GM12878 (cell line): ENCODE data around the gene SMPD1. TPM values are rescaled to one million over a fixed set of nuclear protein-coding genes. Genes with fewer than 3 reads are reported as not detected.

Source experiments
- ATAC-seq: fragments of 200-7000 bp; cut with Tn5 transposase; 3 replicates; pipeline ENCODE4 v1.9.1; 2020; ENCODE audit warnings: mild to moderate bottlenecking, moderate library complexity
- BruUV-seq: library from RNA; stranded (reverse); fragments of 400-500 nt; replicated peaks from 2 replicates; lab custom pipeline; 2021; lab: Mats Ljungman, UMichigan
- CTCF ChIA-PET: fragments of 300-600 bp; sonication (Branson Sonifier 250); formaldehyde crosslinking; extraction: SDS; loops from one replicate; lab custom pipeline; 2021; ENCODE audit warnings: inconsistent platforms; lab: Yijun Ruan, JAX
- POLR2A ChIA-PET: fragments of 350-600 bp; formaldehyde crosslinking; extraction: SDS; loops from one replicate; lab custom pipeline; 2021; ENCODE audit warnings: inconsistent platforms; lab: Charles Lee
- RAD21 ChIA-PET: fragments of 300-600 bp; sonication (Branson Sonifier 250); formaldehyde crosslinking; loops from one replicate; lab custom pipeline; 2023; ENCODE audit warnings: antibody characterized with exemption; ENCODE audit not compliant: unreplicated experiment; lab: Charles Lee
- SMC1A ChIA-PET: fragments of 300-600 bp; sonication (Branson Sonifier 250); formaldehyde crosslinking; loops from one replicate; lab custom pipeline; 2023; ENCODE audit not compliant: unreplicated experiment, uncharacterized antibody; lab: Charles Lee
- DNase-seq: peaks from one replicate; pipeline ENCODE4 v3.0.0-alpha.2; 2011; ENCODE audit warnings: low read depth, low spot score
- FAIRE-seq: peaks from 3 replicates; lab custom pipeline; 2011; peaks lifted over from hg19 to GRCh38; lab: Jason Lieb, UNC
- H2AFZ ChIP-seq: 2 replicates; pipeline ENCODE4 v1.6.0; 2011; ENCODE audit warnings: low read depth, low read length, control low read depth; ENCODE audit not compliant: control insufficient read depth
- H3K27ac ChIP-seq: 2 replicates; pipeline ENCODE4 v1.5.1; 2011; ENCODE audit warnings: control low read depth; ENCODE audit not compliant: control insufficient read depth, insufficient read depth
- H3K27me3 ChIP-seq, 2 experiments: replicated peaks in 1 of 2; 2 replicates each; pipeline versions ENCODE4 v1.6.0 to v1.6.1; 2011; ENCODE audit warnings: low read length in 1 of 2; ENCODE audit not compliant: control insufficient read depth in 2 of 2, insufficient read depth in 2 of 2
- H3K36me3 ChIP-seq, 2 experiments: 2 replicates each; pipeline ENCODE4 v1.5.1; 2011; ENCODE audit warnings: low read length in 1 of 2; ENCODE audit not compliant: control insufficient read depth in 2 of 2, insufficient read depth in 2 of 2
- H3K4me1 ChIP-seq: 2 replicates; pipeline ENCODE4 v1.6.1; 2011; ENCODE audit warnings: mild to moderate bottlenecking, low read length, moderate library complexity, mixed read lengths; ENCODE audit not compliant: control insufficient read depth, insufficient read depth
- H3K4me2 ChIP-seq: 2 replicates; pipeline ENCODE4 v1.6.0; 2011; ENCODE audit warnings: control low read depth; ENCODE audit not compliant: control insufficient read depth, insufficient read depth
- H3K4me3 ChIP-seq: fragments of 200-600 bp; sonication (generic); 2 replicates; pipeline ENCODE4 v1.5.1; 2016
- H3K79me2 ChIP-seq: 2 replicates; pipeline ENCODE4 v1.6.0; 2011; ENCODE audit warnings: low read length; ENCODE audit not compliant: control insufficient read depth, insufficient read depth
- H3K9ac ChIP-seq: 2 replicates; pipeline ENCODE4 v1.8.0; 2011; ENCODE audit warnings: low read length, control low read depth, mixed read lengths; ENCODE audit not compliant: control insufficient read depth, insufficient read depth
- H3K9me3 ChIP-seq: replicated peaks from 3 replicates; pipeline ENCODE4 v1.5.1; 2011; ENCODE audit warnings: mild to moderate bottlenecking, low read length; ENCODE audit not compliant: control insufficient read depth, insufficient read depth
- H4K20me1 ChIP-seq: 2 replicates; pipeline ENCODE4 v1.6.0; 2011; ENCODE audit not compliant: control insufficient read depth, insufficient read depth
- HDAC2 ChIP-seq: fragments of 200-600 bp; sonication (generic); IDR thresholded peaks from 2 replicates; pipeline ENCODE4 v1.6.1; 2017
- JUNB ChIP-seq: IDR thresholded peaks from 2 replicates; pipeline ENCODE4 v1.6.1; 2016; ENCODE audit warnings: antibody characterized with exemption, mild to moderate bottlenecking
- NFYB ChIP-seq: IDR thresholded peaks from 2 replicates; pipeline ENCODE4 v1.6.1; 2011; ENCODE audit warnings: low read depth, mild to moderate bottlenecking, low read length, improper control_type of control experiment, moderate library complexity; ENCODE audit not compliant: insufficient read depth
- REST ChIP-seq: IDR thresholded peaks from 2 replicates; pipeline ENCODE4 v1.6.1; 2012; ENCODE audit warnings: mild to moderate bottlenecking, low read depth, low read length
- WGBS: methylation state at CpG from one replicate; pipeline ENCODE4 v1.1.6; 2016; ENCODE audit warnings: low lambda C conversion rate; ENCODE audit not compliant: insufficient replicate concordance, insufficient coverage; ENCODE audit errors: missing lambda C conversion rate; 5-methylcytosine and 5-hydroxymethylcytosine counted together
- in situ Hi-C: fragments of 300-500 bp; cut with MboI; formaldehyde crosslinking; loops from 9 replicates; pipeline ENCODE4 v1.14.3; 2018; ENCODE audit warnings: mixed read lengths
- intact Hi-C: fragments of 100-400 bp; cut with micrococcal nuclease; formaldehyde crosslinking; loops from one replicate; pipeline ENCODE4 v1.14.2; 2022; ENCODE audit not compliant: unreplicated experiment
- polyA plus RNA-seq, 11 experiments: library from polyadenylated mRNA; depleted of rRNA in 4 of 11; unstranded in 6 of 11; stranded (reverse) in 5 of 11; fragments of >200 nt; fragmentation: Nextera tagmentation in 4 of 11; fragmentation: Illumina TruSeq in 1 of 11; extraction: Ambion mirVana in 4 of 11; extraction: Trizol in 1 of 11; gene quantifications; 1 replicate in 1 of 11; 2 replicates in 10 of 11; pipeline versions ENCODE4 v1.2.1 to v1.2.3, GENCODE V29; 2011 to 2016; ENCODE audit warnings: inconsistent platforms in 2 of 11, missing spikeins in 2 of 11, low read depth in 1 of 11
- total RNA-seq, 4 experiments: library from RNA; depleted of rRNA in 3 of 4; stranded (reverse); fragments of >200 nt in 3 of 4; fragmentation: Illumina TruSeq in 1 of 4; extraction: Trizol in 1 of 4; gene quantifications; 2 replicates each; pipeline versions ENCODE4 v1.2.1 to v1.2.3, GENCODE V29; 2013 to 2021
- TF ChIP-seq, protein P1 (sequence below): fragments of 450-650 bp; IDR thresholded peaks from 2 replicates; pipeline ENCODE4 v1.6.1; 2018; ENCODE audit warnings: mild to moderate bottlenecking, low read depth, moderate library complexity; ENCODE audit not compliant: partially characterized antibody

The SMPD1 gene
- total and polyA plus RNA-seq, 10 of the 15 experiments (the other 5 are each of a cell fraction or from before 2014, with no cell fraction given), result 1.4 to 13.7 (median 6.2) TPM

DNA sequence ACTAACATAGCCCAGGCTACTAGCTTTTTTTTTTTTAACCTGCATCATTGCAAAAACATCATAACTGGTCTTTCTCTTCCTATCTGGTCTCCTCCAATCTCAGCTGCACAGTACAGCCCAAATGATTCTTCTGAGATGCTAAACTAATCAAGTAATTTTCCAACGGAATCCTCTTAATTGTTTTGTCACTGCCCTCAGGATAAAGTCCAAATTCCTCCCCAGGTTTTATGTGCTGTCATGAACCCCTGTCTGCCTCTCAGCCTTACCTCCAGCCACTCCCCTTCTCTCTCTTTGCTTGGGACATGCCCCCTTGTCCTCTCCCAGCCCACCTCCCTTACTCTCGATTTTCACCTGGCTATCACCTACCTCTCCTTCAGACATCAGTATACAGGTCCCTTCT lies 16.1 kb downstream of the SMPD1 start:
- POLR2A ChIA-PET, result no interaction called here
- no peak for DNase-seq
- no peaks in the 10 kb centered on the region for H3K79me2 ChIP-seq
- H3K9me3 ChIP-seq, result no peaks in the 10 kb centered on the region
- no peak overlapping the region for H3K4me3 ChIP-seq
- H3K9ac ChIP-seq, result no peak overlapping the region
- WGBS, result 29% methylated on average over 2 of the region's 2 CpGs
- H3K36me3 ChIP-seq, result no peaks in the 10 kb centered on the region
- RAD21 ChIA-PET, result no interaction called here
- peaks cover 25% of the 10 kb centered on the region for H3K4me1 ChIP-seq
- SMC1A ChIA-PET, result interaction anchor here (0.7 kb wide), 1 partner anchor 99 kb away, joined by 4 read pairs; no protein-coding TSS in a partner anchor
- no peak overlapping the region for H2AFZ ChIP-seq
- ATAC-seq, result no peak
- no peaks in the 10 kb centered on the region for H4K20me1 ChIP-seq
- CTCF ChIA-PET, result interaction anchor here (1.2 to 1.3 kb wide), 2 partner anchors 27 to 28 kb away, joined by 3 to 8 read pairs; no protein-coding TSS in a partner anchor
- no peak for FAIRE-seq
- BruUV-seq, result no TSS peak
- intact Hi-C loops, result no loop called here
- H3K27me3 ChIP-seq, result no peaks in the 10 kb centered on the region
- no peak overlapping the region for H3K4me2 ChIP-seq
- H3K27ac ChIP-seq, result no peak overlapping the region
- no peak for TF ChIP-seq HDAC2
- TF ChIP-seq JUNB, result no peak
- no peak for TF ChIP-seq REST
- no peak for TF ChIP-seq NFYB
- TF ChIP-seq, protein P1, sequence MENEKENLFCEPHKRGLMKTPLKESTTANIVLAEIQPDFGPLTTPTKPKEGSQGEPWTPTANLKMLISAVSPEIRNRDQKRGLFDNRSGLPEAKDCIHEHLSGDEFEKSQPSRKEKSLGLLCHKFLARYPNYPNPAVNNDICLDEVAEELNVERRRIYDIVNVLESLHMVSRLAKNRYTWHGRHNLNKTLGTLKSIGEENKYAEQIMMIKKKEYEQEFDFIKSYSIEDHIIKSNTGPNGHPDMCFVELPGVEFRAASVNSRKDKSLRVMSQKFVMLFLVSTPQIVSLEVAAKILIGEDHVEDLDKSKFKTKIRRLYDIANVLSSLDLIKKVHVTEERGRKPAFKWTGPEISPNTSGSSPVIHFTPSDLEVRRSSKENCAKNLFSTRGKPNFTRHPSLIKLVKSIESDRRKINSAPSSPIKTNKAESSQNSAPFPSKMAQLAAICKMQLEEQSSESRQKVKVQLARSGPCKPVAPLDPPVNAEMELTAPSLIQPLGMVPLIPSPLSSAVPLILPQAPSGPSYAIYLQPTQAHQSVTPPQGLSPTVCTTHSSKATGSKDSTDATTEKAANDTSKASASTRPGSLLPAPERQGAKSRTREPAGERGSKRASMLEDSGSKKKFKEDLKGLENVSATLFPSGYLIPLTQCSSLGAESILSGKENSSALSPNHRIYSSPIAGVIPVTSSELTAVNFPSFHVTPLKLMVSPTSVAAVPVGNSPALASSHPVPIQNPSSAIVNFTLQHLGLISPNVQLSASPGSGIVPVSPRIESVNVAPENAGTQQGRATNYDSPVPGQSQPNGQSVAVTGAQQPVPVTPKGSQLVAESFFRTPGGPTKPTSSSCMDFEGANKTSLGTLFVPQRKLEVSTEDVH, result no peak
- in situ Hi-C loops, result no loop called here
